Thoracic aorta (tissue), 2 donors: ENCODE measurements around the gene TSNAXIP1. TPM values are rescaled to one million over a fixed set of nuclear protein-coding genes. Genes with fewer than 3 reads are reported as not detected.

Source experiments
- ATAC-seq: fragments of 150-250 bp; one replicate; pipeline ENCODE4 v1.8.0; 2017; ENCODE audit warnings: low read depth; ENCODE audit not compliant: insufficient number of reproducible peaks, low FRiP score
- DNase-seq: peaks from one replicate; pipeline ENCODE4 v3.0.0-alpha.2; 2020; ENCODE audit warnings: low spot score
- H3K27ac ChIP-seq, 2 donors: fragments of 200-600 bp; sonication (generic); 1 replicate in 1 of 2; 2 replicates in 1 of 2; pipeline ENCODE4 v1.5.1; 2016; ENCODE audit warnings: mild to moderate bottlenecking in 2 of 2, moderate library complexity in 2 of 2
- H3K27me3 ChIP-seq: fragments of 200-600 bp; sonication (generic); replicated peaks from 2 replicates; pipeline ENCODE4 v1.6.0; 2016; ENCODE audit warnings: mild to moderate bottlenecking; ENCODE audit not compliant: insufficient read depth
- H3K36me3 ChIP-seq: fragments of 200-600 bp; sonication (generic); one replicate; pipeline ENCODE4 v1.5.1; 2016
- H3K4me1 ChIP-seq, 2 donors: fragments of 200-600 bp; sonication (generic); 1 replicate in 1 of 2; 2 replicates in 1 of 2; pipeline versions ENCODE4 v1.5.1 to v1.6.0; 2016; ENCODE audit warnings: low read depth in 2 of 2, mild to moderate bottlenecking in 1 of 2; ENCODE audit not compliant: control insufficient read depth in 1 of 2
- H3K4me3 ChIP-seq: fragments of 200-600 bp; sonication (generic); 2 replicates; pipeline ENCODE4 v1.5.1; 2016; ENCODE audit warnings: mild to moderate bottlenecking
- H3K9me3 ChIP-seq: fragments of 200-600 bp; sonication (generic); 2 replicates; pipeline ENCODE4 v1.5.1; 2016
- CTCF ChIP-seq: fragments of 200-600 bp; sonication (generic); IDR thresholded peaks from one replicate; pipeline ENCODE4 v1.5.1; 2019; ENCODE audit warnings: antibody characterized with exemption
- total RNA-seq, 2 donors: library from RNA; depleted of rRNA; stranded (reverse); fragments of >200 nt; gene quantifications; one replicate each; pipeline versions ENCODE4 v1.1.0 to v1.2.3, GENCODE V29; 2016

The TSNAXIP1 gene
- total RNA-seq, 2 donors from 2014 or later, result 4.1 to 8.5 TPM

- Histone ChIP-seq H3K4me3 (no peak overlapping the region), H3K4me1 (no peaks in the 10 kb centered on the region), H3K36me3 (peaks cover 9% of the 10 kb centered on the region), H3K9me3 (no peaks in the 10 kb centered on the region), H3K27me3 (no peaks in the 10 kb centered on the region), H3K27ac (no peak overlapping the region)
- no peak for ATAC-seq
- no peak for DNase-seq
- no peak for TF ChIP-seq CTCF
Measured at GRCh38 chr16:67761924-67762323, 44.8 kb upstream of the TSNAXIP1 start.

DNA sequence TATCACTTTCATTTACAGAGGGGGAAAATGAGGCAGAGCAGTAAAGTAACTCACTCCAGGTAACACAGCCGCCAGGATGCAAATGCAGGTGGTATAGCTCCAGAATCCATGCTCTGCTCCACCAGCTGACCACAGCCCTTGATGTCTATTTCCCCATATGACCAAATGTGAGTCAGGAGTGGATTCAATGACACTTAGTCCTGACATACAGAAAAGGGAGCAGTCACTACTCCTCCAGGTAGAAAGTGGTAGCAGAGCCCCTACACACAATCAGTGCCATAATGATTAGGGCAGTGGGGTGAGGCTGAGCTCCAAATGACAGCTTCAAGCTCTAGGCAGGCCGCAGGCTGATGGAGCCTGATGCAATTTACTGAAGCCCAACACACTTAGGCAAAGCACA is 44.3 kb upstream of the TSNAXIP1 start:
- DNase-seq (no peak), ATAC-seq (no peak)
- H3K27ac ChIP-seq, result no peak overlapping the region
- H3K9me3 ChIP-seq, result no peaks in the 10 kb centered on the region
- no peaks in the 10 kb centered on the region for H3K27me3 ChIP-seq
- no peak for TF ChIP-seq CTCF
- no peak overlapping the region for H3K4me3 ChIP-seq
- H3K4me1 ChIP-seq, result no peaks in the 10 kb centered on the region
- peaks cover 9% of the 10 kb centered on the region for H3K36me3 ChIP-seq

DNA sequence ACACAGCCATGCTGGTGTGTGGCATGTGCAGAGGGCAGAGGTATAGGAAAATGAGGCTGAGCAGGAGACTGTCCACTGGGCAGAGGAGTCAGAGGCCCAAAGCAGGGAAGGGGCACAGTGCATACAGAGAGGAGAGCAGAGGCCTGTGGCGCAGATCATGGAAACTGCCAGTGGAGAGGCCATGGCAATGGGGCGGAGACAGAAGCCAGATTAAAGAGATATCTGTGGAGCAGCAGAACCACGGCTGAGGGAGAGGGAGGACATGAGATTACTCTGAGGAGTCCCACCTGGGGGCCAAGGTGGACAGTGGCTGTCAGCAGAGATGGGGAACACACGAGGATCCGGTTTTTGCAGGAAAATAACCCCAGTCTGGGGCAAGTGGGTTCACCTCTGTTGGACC is 43.6 kb upstream of the TSNAXIP1 start:
- H3K27me3 ChIP-seq, result no peaks in the 10 kb centered on the region
- no peak for DNase-seq
- no peaks in the 10 kb centered on the region for H3K4me1 ChIP-seq
- peaks cover 9% of the 10 kb centered on the region for H3K36me3 ChIP-seq
- TF ChIP-seq CTCF, result no peak
- no peak overlapping the region for H3K27ac ChIP-seq
- no peak for ATAC-seq
- no peak overlapping the region for H3K4me3 ChIP-seq
- H3K9me3 ChIP-seq, result no peaks in the 10 kb centered on the region

GRCh38 chr16:67764158-67764667 is 42.5 kb upstream of the TSNAXIP1 start:
- no peak for DNase-seq
- ATAC-seq, result no peak
- no peaks in the 10 kb centered on the region for H3K9me3 ChIP-seq
- no peak for TF ChIP-seq CTCF
- H3K4me3 ChIP-seq, result no peak overlapping the region
- no peak overlapping the region for H3K27ac ChIP-seq
- no peaks in the 10 kb centered on the region for H3K27me3 ChIP-seq
- H3K4me1 ChIP-seq, result no peaks in the 10 kb centered on the region
- peaks cover 9% of the 10 kb centered on the region for H3K36me3 ChIP-seq

DNA sequence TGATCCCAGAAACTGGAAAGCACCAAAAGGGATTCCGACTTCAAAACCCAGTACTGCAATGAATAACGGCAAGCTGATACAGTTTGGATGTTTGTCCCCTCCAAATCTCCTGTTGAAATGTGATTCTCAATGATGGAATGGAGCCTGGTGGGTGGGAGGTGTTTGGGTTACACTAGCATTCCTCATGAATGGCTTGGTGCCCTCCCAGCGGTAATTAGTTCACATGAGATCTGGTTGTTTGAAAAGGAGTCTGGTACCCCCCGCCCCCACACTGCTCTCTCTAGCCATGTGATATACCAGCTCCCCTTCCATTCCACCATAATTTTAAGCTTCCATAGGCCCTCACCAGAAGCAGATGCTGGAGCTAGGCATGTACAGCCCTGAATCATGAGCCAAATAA is 40.4 kb upstream of the TSNAXIP1 start:
- DNase-seq (no peak), ATAC-seq (no peak)
- H3K27ac ChIP-seq, result no peak overlapping the region
- H3K9me3 ChIP-seq, result no peaks in the 10 kb centered on the region
- no peaks in the 10 kb centered on the region for H3K4me1 ChIP-seq
- H3K27me3 ChIP-seq, result no peaks in the 10 kb centered on the region
- H3K36me3 ChIP-seq, result peaks cover 15% of the 10 kb centered on the region
- no peak overlapping the region for H3K4me3 ChIP-seq
- no peak for TF ChIP-seq CTCF
